ENCODE data around the gene VIPR2.

Gene VIPR2

GRCh38 chr7:159113056-159113455, 31.6 kb downstream of the VIPR2 start:
- no peaks in the 10 kb centered on the region for H3K79me1 ChIP-seq (ENCODE audit: low read depth, low read length)
- no peak overlapping the region for H3K4me3 ChIP-seq (ENCODE audit: low read length in 2 of 2)
- H2AK5ac ChIP-seq (ENCODE audit: low read depth, low read length), result peak overlapping the region; percentile 71
- H3K27me3 ChIP-seq (ENCODE audit: control insufficient read depth in 3 of 3, insufficient read depth in 3 of 3, low read depth in 1 of 3, low read length in 3 of 3), result peaks cover 0 to 66% (median 0%) of the 10 kb centered on the region in 3 experiments
- H3K18ac ChIP-seq (ENCODE audit: low read length), result no peak overlapping the region
- no peak overlapping the region for H4K91ac ChIP-seq (ENCODE audit: low read depth, low read length, poor library complexity)
- H2AFZ ChIP-seq (ENCODE audit: low read length), result no peak overlapping the region
- H3K4me2 ChIP-seq (ENCODE audit: insufficient read depth, low read length, poor library complexity, severe bottlenecking), result no peak overlapping the region
- H2BK120ac ChIP-seq (ENCODE audit: low read depth, low read length), result no peak overlapping the region
- H3K23ac ChIP-seq (ENCODE audit: low read depth, low read length, poor library complexity), result no peak overlapping the region
- no peaks in the 10 kb centered on the region for H3K9me3 ChIP-seq (replicated peaks in 1 of 2; ENCODE audit: control insufficient read depth in 2 of 2, insufficient read depth in 1 of 2, low read depth in 1 of 2, low read length in 2 of 2)
- no peak overlapping the region for H3K4ac ChIP-seq (ENCODE audit: low read length)
- H3K14ac ChIP-seq (ENCODE audit: low read length), result no peak overlapping the region
- H2BK5ac ChIP-seq (ENCODE audit: low read length), result peak overlapping the region; percentile 62
- no peak for DNase-seq (ENCODE audit: low spot score)
- no peak overlapping the region for H2BK15ac ChIP-seq (ENCODE audit: low read length)
- H3K27ac ChIP-seq (replicated peaks; ENCODE audit: low read length), result no peak overlapping the region
- WGBS, 2 donors (ENCODE audit: extremely low coverage in 2 of 2, insufficient read length in 2 of 2, insufficient replicate concordance in 1 of 2), result no CpG with 5 or more reads among the region's 8 CpGs
- no peak overlapping the region for H4K8ac ChIP-seq (ENCODE audit: low read depth, low read length)
- no peak overlapping the region for H2BK12ac ChIP-seq (ENCODE audit: low read length)
- peaks cover 0 to 14% of the 10 kb centered on the region in 2 donors for H3K4me1 ChIP-seq (ENCODE audit: control insufficient read depth in 2 of 2, insufficient read depth in 1 of 2, low read depth in 1 of 2, low read length in 2 of 2)
- no peak overlapping the region for H3K9ac ChIP-seq (ENCODE audit: low read depth, low read length, poor library complexity)
- H3K36me3 ChIP-seq (replicated peaks in 1 of 2; ENCODE audit: control insufficient read depth in 2 of 2, insufficient read depth in 2 of 2, low read length in 2 of 2), result no peaks in the 10 kb centered on the region

GRCh38 chr7:159112136-159113011, 32.3 kb downstream of the VIPR2 start:
- H2AK5ac ChIP-seq (ENCODE audit: low read depth, low read length), result peak overlapping the region; percentile 71
- H4K91ac ChIP-seq (ENCODE audit: low read depth, low read length, poor library complexity), result no peak overlapping the region
- no peak overlapping the region for H3K4me2 ChIP-seq (ENCODE audit: insufficient read depth, low read length, poor library complexity, severe bottlenecking)
- H3K23ac ChIP-seq (ENCODE audit: low read depth, low read length, poor library complexity), result peak overlapping the region; percentile 53
- H2BK5ac ChIP-seq (ENCODE audit: low read length), result peak overlapping the region; percentile 62
- peaks cover 0 to 13% of the 10 kb centered on the region in 2 donors for H3K4me1 ChIP-seq (ENCODE audit: control insufficient read depth in 2 of 2, insufficient read depth in 1 of 2, low read depth in 1 of 2, low read length in 2 of 2)
- H3K27ac ChIP-seq (replicated peaks; ENCODE audit: low read length), result no peak overlapping the region
- H3K36me3 ChIP-seq (replicated peaks in 1 of 2; ENCODE audit: control insufficient read depth in 2 of 2, insufficient read depth in 2 of 2, low read length in 2 of 2), result no peaks in the 10 kb centered on the region
- peak overlapping the region; percentile 92 for H3K18ac ChIP-seq (ENCODE audit: low read length)
- peak overlapping the region; percentile 29 for H2AFZ ChIP-seq (ENCODE audit: low read length)
- H3K27me3 ChIP-seq (ENCODE audit: control insufficient read depth in 3 of 3, insufficient read depth in 3 of 3, low read depth in 1 of 3, low read length in 3 of 3), result peaks cover 0 to 71% (median 0%) of the 10 kb centered on the region in 3 experiments
- H2BK12ac ChIP-seq (ENCODE audit: low read length), result no peak overlapping the region
- no peak overlapping the region for H2BK120ac ChIP-seq (ENCODE audit: low read depth, low read length)
- DNase-seq (ENCODE audit: low spot score), result no peak
- no peak overlapping the region for H3K4ac ChIP-seq (ENCODE audit: low read length)
- H2BK15ac ChIP-seq (ENCODE audit: low read length), result peak overlapping the region; percentile 79
- no peaks in the 10 kb centered on the region for H3K79me1 ChIP-seq (ENCODE audit: low read depth, low read length)
- H3K9ac ChIP-seq (ENCODE audit: low read depth, low read length, poor library complexity), result peak overlapping the region; percentile 33
- WGBS, 2 donors (ENCODE audit: extremely low coverage in 2 of 2, insufficient read length in 2 of 2, insufficient replicate concordance in 1 of 2), result no CpG with 5 or more reads among the region's 48 CpGs
- no peaks in the 10 kb centered on the region for H3K9me3 ChIP-seq (replicated peaks in 1 of 2; ENCODE audit: control insufficient read depth in 2 of 2, insufficient read depth in 1 of 2, low read depth in 1 of 2, low read length in 2 of 2)
- peak overlapping the region; percentile 77 for H3K14ac ChIP-seq (ENCODE audit: low read length)
- no peak overlapping the region for H4K8ac ChIP-seq (ENCODE audit: low read depth, low read length)
- no peak overlapping the region for H3K4me3 ChIP-seq (ENCODE audit: low read length in 2 of 2)

GRCh38 chr7:159109653-159110035, 35.0 kb downstream of the VIPR2 start:
- Histone ChIP-seq H3K4ac (ENCODE audit: low read length) (no peak overlapping the region), H3K9ac (ENCODE audit: low read depth, low read length, poor library complexity) (no peak overlapping the region), H3K27ac (replicated peaks; ENCODE audit: low read length) (no peak overlapping the region), H3K36me3 (replicated peaks in 1 of 2; ENCODE audit: control insufficient read depth in 2 of 2, insufficient read depth in 2 of 2, low read length in 2 of 2) (no peaks in the 10 kb centered on the region), H3K14ac (ENCODE audit: low read length) (no peak overlapping the region), H4K91ac (ENCODE audit: low read depth, low read length, poor library complexity) (peak overlapping the region; percentile 5), H3K79me1 (ENCODE audit: low read depth, low read length) (peaks cover 3% of the 10 kb centered on the region), H2BK12ac (ENCODE audit: low read length) (no peak overlapping the region), H3K4me1 (ENCODE audit: control insufficient read depth in 2 of 2, insufficient read depth in 1 of 2, low read depth in 1 of 2, low read length in 2 of 2) (peaks cover 0 to 24% of the 10 kb centered on the region in 2 donors), H2BK120ac (ENCODE audit: low read depth, low read length) (no peak overlapping the region), H3K23ac (ENCODE audit: low read depth, low read length, poor library complexity) (peak overlapping the region; percentile 2), H3K27me3 (ENCODE audit: control insufficient read depth in 3 of 3, insufficient read depth in 3 of 3, low read depth in 1 of 3, low read length in 3 of 3) (peaks cover 0 to 61% (median 0%) of the 10 kb centered on the region in 3 experiments), H3K18ac (ENCODE audit: low read length) (no peak overlapping the region), H3K4me2 (ENCODE audit: insufficient read depth, low read length, poor library complexity, severe bottlenecking) (no peak overlapping the region), H2BK5ac (ENCODE audit: low read length) (no peak overlapping the region), H3K9me3 (replicated peaks in 1 of 2; ENCODE audit: control insufficient read depth in 2 of 2, insufficient read depth in 1 of 2, low read depth in 1 of 2, low read length in 2 of 2) (no peaks in the 10 kb centered on the region), H2AK5ac (ENCODE audit: low read depth, low read length) (peak overlapping the region; percentile 65), H2BK15ac (ENCODE audit: low read length) (no peak overlapping the region), H3K4me3 (ENCODE audit: low read length in 2 of 2) (no peak overlapping the region), H2AFZ (ENCODE audit: low read length) (no peak overlapping the region), H4K8ac (ENCODE audit: low read depth, low read length) (no peak overlapping the region)
- no peak for DNase-seq (ENCODE audit: low spot score)
- WGBS, 2 donors (ENCODE audit: extremely low coverage in 2 of 2, insufficient read length in 2 of 2, insufficient replicate concordance in 1 of 2), result no CpG with 5 or more reads among the region's 10 CpGs

DNA sequence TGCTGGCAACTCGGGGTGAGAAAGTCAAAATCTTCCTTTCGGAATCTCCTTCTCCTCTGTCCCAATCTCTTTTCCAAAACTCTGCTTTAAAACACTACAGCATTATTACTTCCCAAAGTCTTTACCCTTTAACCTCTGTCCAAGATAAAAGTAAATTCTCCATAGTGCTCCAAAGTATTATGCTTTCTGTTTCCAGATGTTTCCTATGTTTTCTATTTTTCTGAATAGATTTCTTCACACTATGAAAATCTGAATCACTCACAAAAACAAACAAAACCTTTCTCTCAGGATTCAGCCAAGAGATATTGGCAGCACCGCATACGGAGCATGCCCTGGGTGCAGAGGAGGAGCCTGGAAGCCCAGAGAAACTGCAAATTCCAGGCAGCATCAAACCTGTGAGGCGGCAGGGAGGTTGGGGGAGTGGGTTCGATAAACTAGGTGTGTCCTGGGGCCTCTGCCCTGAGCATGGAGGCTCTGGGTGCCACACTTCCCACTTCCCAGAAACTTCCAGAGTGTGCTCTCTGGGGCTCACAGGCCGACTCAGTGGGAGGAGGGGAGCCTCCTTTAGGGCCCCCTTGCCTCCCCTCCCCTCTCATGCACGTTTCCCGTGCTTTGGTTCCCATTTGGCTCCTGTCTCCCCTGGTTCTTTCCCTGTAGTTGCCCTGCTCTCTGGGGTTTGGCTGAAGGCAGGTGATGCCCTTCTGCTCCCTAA, 35.6 kb downstream of the VIPR2 start:
- Histone ChIP-seq H3K14ac (ENCODE audit: low read length) (no peak overlapping the region), H3K9ac (ENCODE audit: low read depth, low read length, poor library complexity) (no peak overlapping the region), H3K4me3 (ENCODE audit: low read length in 2 of 2) (no peak overlapping the region), H3K27ac (replicated peaks; ENCODE audit: low read length) (no peak overlapping the region), H3K4me2 (ENCODE audit: insufficient read depth, low read length, poor library complexity, severe bottlenecking) (no peak overlapping the region), H2BK12ac (ENCODE audit: low read length) (no peak overlapping the region), H3K4ac (ENCODE audit: low read length) (no peak overlapping the region), H3K36me3 (replicated peaks in 1 of 2; ENCODE audit: control insufficient read depth in 2 of 2, insufficient read depth in 2 of 2, low read length in 2 of 2) (no peaks in the 10 kb centered on the region), H3K9me3 (replicated peaks in 1 of 2; ENCODE audit: control insufficient read depth in 2 of 2, insufficient read depth in 1 of 2, low read depth in 1 of 2, low read length in 2 of 2) (no peaks in the 10 kb centered on the region), H3K23ac (ENCODE audit: low read depth, low read length, poor library complexity) (peak overlapping the region; percentile 2), H2AFZ (ENCODE audit: low read length) (no peak overlapping the region), H2BK15ac (ENCODE audit: low read length) (no peak overlapping the region), H2AK5ac (ENCODE audit: low read depth, low read length) (no peak overlapping the region), H2BK5ac (ENCODE audit: low read length) (no peak overlapping the region), H3K27me3 (ENCODE audit: control insufficient read depth in 3 of 3, insufficient read depth in 3 of 3, low read depth in 1 of 3, low read length in 3 of 3) (peaks cover 0 to 56% (median 0%) of the 10 kb centered on the region in 3 experiments), H4K91ac (ENCODE audit: low read depth, low read length, poor library complexity) (peak overlapping the region; percentile 5), H3K79me1 (ENCODE audit: low read depth, low read length) (peaks cover 3% of the 10 kb centered on the region), H4K8ac (ENCODE audit: low read depth, low read length) (no peak overlapping the region), H3K4me1 (ENCODE audit: control insufficient read depth in 2 of 2, insufficient read depth in 1 of 2, low read depth in 1 of 2, low read length in 2 of 2) (peaks cover 0 to 22% of the 10 kb centered on the region in 2 donors), H2BK120ac (ENCODE audit: low read depth, low read length) (no peak overlapping the region), H3K18ac (ENCODE audit: low read length) (no peak overlapping the region)
- no CpG with 5 or more reads among the region's 9 CpGs for WGBS, 2 donors (ENCODE audit: extremely low coverage in 2 of 2, insufficient read length in 2 of 2, insufficient replicate concordance in 1 of 2)
- DNase-seq (ENCODE audit: low spot score), result no peak
